ENCODE measurements around the gene SUN1. TPM values are rescaled to one million over a fixed set of nuclear protein-coding genes. Genes with fewer than 3 reads are reported as not detected.
A peak's percentile ranks its signal among the peaks of the same experiment; 100 is the strongest.

The SUN1 gene
- total RNA-seq, 4 donors from 2014 or later: 225 to 475 (median 263) TPM

- DNase-seq (ENCODE audit: low spot score in 2 of 2): peak; percentile 98 to 99
- H3K27me3 ChIP-seq: no peaks in the 10 kb centered on the region
- peak overlapping the region; percentile 67 for H3K4me3 ChIP-seq
- no CpG with 5 or more reads among the region's 51 CpGs for WGBS
- TF ChIP-seq, protein P1, sequence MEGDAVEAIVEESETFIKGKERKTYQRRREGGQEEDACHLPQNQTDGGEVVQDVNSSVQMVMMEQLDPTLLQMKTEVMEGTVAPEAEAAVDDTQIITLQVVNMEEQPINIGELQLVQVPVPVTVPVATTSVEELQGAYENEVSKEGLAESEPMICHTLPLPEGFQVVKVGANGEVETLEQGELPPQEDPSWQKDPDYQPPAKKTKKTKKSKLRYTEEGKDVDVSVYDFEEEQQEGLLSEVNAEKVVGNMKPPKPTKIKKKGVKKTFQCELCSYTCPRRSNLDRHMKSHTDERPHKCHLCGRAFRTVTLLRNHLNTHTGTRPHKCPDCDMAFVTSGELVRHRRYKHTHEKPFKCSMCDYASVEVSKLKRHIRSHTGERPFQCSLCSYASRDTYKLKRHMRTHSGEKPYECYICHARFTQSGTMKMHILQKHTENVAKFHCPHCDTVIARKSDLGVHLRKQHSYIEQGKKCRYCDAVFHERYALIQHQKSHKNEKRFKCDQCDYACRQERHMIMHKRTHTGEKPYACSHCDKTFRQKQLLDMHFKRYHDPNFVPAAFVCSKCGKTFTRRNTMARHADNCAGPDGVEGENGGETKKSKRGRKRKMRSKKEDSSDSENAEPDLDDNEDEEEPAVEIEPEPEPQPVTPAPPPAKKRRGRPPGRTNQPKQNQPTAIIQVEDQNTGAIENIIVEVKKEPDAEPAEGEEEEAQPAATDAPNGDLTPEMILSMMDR (IDR thresholded peaks at IDR 0.05): no peak
- TF ChIP-seq POLR2AphosphoS5 (IDR thresholded peaks at IDR 0.05): peak in 2 of 3 donors; percentile 21 to 85
- TF ChIP-seq POLR2A (IDR thresholded peaks at IDR 0.05): peak; percentile 27 to 78
- peak overlapping the region; percentile 94 for H3K27ac ChIP-seq
- H3K9me3 ChIP-seq: no peaks in the 10 kb centered on the region
- peaks cover 80% of the 10 kb centered on the region for H3K4me1 ChIP-seq
- H3K36me3 ChIP-seq: no peaks in the 10 kb centered on the region
These were observed 16.0 kb upstream of the SUN1 start for GRCh38 chr7:816300-816750.

- no peaks in the 10 kb centered on the region for H3K9me3 ChIP-seq
- peak overlapping the region; percentile 94 for H3K27ac ChIP-seq
- H3K4me3 ChIP-seq: peak overlapping the region; percentile 67
- no peaks in the 10 kb centered on the region for H3K36me3 ChIP-seq
- no peaks in the 10 kb centered on the region for H3K27me3 ChIP-seq
- TF ChIP-seq POLR2AphosphoS5 (IDR thresholded peaks at IDR 0.05) (no peak), EP300 (IDR thresholded peaks at IDR 0.05) (no peak), POLR2A (IDR thresholded peaks at IDR 0.05) (no peak)
- TF ChIP-seq, protein P1 (IDR thresholded peaks at IDR 0.05): no peak
- WGBS: 2% methylated on average over 22 of the region's 88 CpGs
- DNase-seq (ENCODE audit: low spot score in 2 of 2): no peak
- H3K4me1 ChIP-seq: peaks cover 77% of the 10 kb centered on the region
These were observed 15.3 kb upstream of the SUN1 start for GRCh38 chr7:816751-817671.

DNA sequence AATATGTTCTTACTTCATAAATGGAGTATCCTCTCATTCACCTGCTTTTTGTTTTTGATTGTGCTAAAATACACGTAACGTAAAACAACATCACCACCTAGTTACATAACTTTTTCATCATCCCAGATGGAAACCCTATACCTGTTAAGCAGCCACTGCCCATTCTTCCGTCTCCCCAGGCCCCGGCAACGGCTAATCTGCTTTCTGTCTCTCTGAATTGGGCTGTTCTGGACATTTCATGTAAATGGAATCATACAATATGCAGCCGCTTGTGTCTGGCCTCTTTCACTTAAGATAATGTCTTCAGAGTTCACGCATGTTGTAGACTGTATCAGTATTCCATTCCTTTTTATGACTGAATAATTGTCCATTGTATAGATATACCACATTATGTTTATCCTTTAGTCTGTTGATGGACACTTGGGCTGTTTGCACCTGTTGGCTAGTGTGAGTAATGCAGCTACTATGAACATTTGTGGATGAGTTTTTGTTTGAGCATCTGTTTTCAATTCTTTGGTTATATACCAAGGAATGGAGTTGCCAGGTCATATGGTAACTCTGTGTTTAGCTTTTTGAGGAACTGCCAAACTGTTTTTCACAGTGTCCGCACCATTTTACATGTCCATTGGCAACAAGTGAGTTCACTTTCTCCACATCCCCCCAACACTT lies 14.1 kb upstream of the SUN1 start:
- TF ChIP-seq POLR2AphosphoS5 (IDR thresholded peaks at IDR 0.05): no peak
- TF ChIP-seq, protein P1 (IDR thresholded peaks at IDR 0.05): peak; percentile 18 to 40
- Histone ChIP-seq H3K9me3 (no peaks in the 10 kb centered on the region), H3K27ac (no peak overlapping the region), H3K4me1 (peaks cover 77% of the 10 kb centered on the region), H3K36me3 (peaks cover 5% of the 10 kb centered on the region), H3K4me3 (peak overlapping the region; percentile 67), H3K27me3 (no peaks in the 10 kb centered on the region)
- whole genome bisulfite sequencing: 72% methylated on average over 7 of the region's 8 CpGs
- DNase-seq (ENCODE audit: low spot score in 2 of 2): no peak

DNA sequence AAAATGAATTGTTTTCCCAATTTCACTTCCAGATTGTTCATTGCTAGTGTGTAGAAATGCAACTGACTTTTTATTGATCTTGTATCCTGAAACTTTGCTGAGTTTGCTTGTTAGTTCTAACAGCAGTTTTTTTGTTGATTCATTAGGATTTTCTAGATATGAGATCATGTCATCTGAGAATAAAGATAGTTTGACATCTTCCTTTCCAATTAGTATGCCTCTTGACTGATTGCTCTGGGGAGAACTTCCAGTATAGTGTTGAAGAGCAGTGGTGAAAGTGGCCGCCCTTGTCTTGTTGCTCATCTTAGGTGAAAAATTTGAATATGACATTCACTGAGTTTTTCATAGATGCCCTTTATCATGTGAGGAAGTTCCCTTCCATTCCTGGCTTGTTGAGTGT lies 11.9 kb upstream of the SUN1 start:
- TF ChIP-seq POLR2A (IDR thresholded peaks at IDR 0.05) (no peak), POLR2AphosphoS5 (IDR thresholded peaks at IDR 0.05) (no peak), EP300 (IDR thresholded peaks at IDR 0.05) (no peak)
- TF ChIP-seq, protein P1 (IDR thresholded peaks at IDR 0.05): no peak
- WGBS: 68% methylated on average over 1 of the region's 1 CpG
- Histone ChIP-seq H3K4me3 (no peak overlapping the region), H3K9me3 (no peaks in the 10 kb centered on the region), H3K27me3 (no peaks in the 10 kb centered on the region), H3K27ac (no peak overlapping the region), H3K4me1 (peaks cover 73% of the 10 kb centered on the region), H3K36me3 (peaks cover 5% of the 10 kb centered on the region)
- no peak for DNase-seq (ENCODE audit: low spot score in 2 of 2)

GRCh38 chr7:821688-822087 lies 10.6 kb upstream of the SUN1 start:
- Histone ChIP-seq H3K9me3 (no peaks in the 10 kb centered on the region), H3K4me3 (no peak overlapping the region), H3K27me3 (no peaks in the 10 kb centered on the region), H3K4me1 (peaks cover 72% of the 10 kb centered on the region), H3K27ac (no peak overlapping the region), H3K36me3 (peaks cover 5% of the 10 kb centered on the region)
- TF ChIP-seq POLR2AphosphoS5 (IDR thresholded peaks at IDR 0.05) (no peak), POLR2A (IDR thresholded peaks at IDR 0.05) (no peak)
- TF ChIP-seq, protein P1 (IDR thresholded peaks at IDR 0.05): peak in 1 of 2 donors; percentile 10
- WGBS: 39% methylated on average over 11 of the region's 11 CpGs
- DNase-seq (ENCODE audit: low spot score in 2 of 2): no peak

All from suprapubic skin (tissue), 4 donors.